GM06990 (cell line): ENCODE measurements around the gene SPSB4.

ENCODE experiments used
- DNase-seq: peaks from one replicate; pipeline ENCODE4 v3.0.0-alpha.2; 2011; ENCODE audit not compliant: insufficient read length; ENCODE audit errors: extremely low read depth
- H3K27me3 ChIP-seq: replicated peaks from 2 replicates; pipeline ENCODE4 v1.6.0; 2011; ENCODE audit warnings: low read length; ENCODE audit not compliant: control insufficient read depth, insufficient read depth
- H3K36me3 ChIP-seq: 2 replicates; pipeline ENCODE4 v1.5.1; 2011; ENCODE audit warnings: low read length; ENCODE audit not compliant: control insufficient read depth, insufficient read depth
- H3K4me3 ChIP-seq: replicated peaks from 2 replicates; pipeline ENCODE4 v1.5.1; 2011; ENCODE audit warnings: low read depth, mild to moderate bottlenecking, control low read depth, low read length
- TF ChIP-seq, protein P1 (sequence below): IDR thresholded peaks from 2 replicates; pipeline ENCODE4 v1.5.1; 2011; ENCODE audit warnings: low read length, control low read depth, mild to moderate bottlenecking, inconsistent platforms; ENCODE audit not compliant: insufficient read depth, poor library complexity, severe bottlenecking

The SPSB4 gene

DNA sequence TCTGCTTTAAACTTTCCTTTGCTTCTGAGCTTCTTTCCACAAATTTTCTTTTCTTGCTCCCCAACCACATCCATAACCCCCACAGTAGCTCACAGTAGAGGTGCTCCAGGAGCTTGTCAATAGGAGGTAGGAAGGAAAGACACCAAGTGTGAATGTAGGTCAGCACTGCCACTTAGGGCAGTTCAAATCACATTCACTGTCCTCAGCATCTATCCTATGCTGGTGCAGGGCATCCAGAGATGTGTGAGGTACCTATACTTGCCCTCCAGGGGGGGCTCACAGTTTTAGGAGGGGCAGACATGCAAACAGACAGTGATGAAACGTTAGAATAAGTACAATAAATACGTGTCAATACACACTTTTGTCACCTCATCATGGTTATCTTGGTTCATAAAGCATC lies 1.5 kb upstream of the SPSB4 start:
- DNase-seq = no peak
- H3K4me3 ChIP-seq = no peak overlapping the region
- no peaks in the 10 kb centered on the region for H3K36me3 ChIP-seq
- peaks cover 3% of the 10 kb centered on the region for H3K27me3 ChIP-seq
- TF ChIP-seq, protein P1, sequence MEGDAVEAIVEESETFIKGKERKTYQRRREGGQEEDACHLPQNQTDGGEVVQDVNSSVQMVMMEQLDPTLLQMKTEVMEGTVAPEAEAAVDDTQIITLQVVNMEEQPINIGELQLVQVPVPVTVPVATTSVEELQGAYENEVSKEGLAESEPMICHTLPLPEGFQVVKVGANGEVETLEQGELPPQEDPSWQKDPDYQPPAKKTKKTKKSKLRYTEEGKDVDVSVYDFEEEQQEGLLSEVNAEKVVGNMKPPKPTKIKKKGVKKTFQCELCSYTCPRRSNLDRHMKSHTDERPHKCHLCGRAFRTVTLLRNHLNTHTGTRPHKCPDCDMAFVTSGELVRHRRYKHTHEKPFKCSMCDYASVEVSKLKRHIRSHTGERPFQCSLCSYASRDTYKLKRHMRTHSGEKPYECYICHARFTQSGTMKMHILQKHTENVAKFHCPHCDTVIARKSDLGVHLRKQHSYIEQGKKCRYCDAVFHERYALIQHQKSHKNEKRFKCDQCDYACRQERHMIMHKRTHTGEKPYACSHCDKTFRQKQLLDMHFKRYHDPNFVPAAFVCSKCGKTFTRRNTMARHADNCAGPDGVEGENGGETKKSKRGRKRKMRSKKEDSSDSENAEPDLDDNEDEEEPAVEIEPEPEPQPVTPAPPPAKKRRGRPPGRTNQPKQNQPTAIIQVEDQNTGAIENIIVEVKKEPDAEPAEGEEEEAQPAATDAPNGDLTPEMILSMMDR = no peak

DNA sequence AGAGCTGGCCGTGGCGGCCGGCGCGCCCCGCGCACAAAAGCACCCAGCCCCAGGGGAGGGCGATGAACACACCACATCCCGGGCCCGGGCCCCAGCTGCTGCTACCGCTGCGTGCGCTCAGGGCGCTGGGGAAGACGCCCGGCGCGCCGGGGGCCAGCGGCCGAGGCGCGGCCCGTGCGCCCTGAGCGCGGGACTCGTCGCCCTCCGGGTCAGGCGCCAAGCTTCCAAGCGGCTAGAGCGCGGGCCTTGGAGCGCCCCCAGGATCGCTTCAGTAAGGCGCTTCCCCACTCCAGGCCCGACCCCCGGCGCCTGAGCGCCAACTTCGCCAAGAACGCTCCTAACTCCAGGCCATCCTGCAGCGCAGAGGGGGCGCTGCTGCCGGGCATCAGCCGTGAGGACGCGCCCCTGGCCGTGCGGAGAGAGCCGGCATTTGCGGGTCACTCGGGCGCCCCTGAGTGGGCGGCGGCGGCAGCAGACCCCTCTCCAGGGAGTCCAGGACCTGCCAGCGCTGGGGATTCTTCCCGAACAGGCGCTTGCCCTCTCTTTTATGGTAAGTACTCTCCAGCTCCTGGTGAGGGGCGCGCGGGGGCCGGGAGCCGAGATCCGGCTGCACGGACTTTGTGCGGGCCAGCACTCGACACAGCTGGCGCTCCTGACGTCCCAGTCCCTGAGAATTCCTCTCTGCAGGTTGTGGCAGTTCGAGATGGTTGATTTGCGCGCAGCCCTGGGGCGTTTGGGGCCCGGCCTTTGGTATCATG lies 475 bp downstream of the SPSB4 start:
- peak; percentile 30 for DNase-seq
- TF ChIP-seq, protein P1 = no peak
- Histone ChIP-seq H3K27me3 (peaks cover 5% of the 10 kb centered on the region), H3K4me3 (no peak overlapping the region), H3K36me3 (no peaks in the 10 kb centered on the region)

DNA sequence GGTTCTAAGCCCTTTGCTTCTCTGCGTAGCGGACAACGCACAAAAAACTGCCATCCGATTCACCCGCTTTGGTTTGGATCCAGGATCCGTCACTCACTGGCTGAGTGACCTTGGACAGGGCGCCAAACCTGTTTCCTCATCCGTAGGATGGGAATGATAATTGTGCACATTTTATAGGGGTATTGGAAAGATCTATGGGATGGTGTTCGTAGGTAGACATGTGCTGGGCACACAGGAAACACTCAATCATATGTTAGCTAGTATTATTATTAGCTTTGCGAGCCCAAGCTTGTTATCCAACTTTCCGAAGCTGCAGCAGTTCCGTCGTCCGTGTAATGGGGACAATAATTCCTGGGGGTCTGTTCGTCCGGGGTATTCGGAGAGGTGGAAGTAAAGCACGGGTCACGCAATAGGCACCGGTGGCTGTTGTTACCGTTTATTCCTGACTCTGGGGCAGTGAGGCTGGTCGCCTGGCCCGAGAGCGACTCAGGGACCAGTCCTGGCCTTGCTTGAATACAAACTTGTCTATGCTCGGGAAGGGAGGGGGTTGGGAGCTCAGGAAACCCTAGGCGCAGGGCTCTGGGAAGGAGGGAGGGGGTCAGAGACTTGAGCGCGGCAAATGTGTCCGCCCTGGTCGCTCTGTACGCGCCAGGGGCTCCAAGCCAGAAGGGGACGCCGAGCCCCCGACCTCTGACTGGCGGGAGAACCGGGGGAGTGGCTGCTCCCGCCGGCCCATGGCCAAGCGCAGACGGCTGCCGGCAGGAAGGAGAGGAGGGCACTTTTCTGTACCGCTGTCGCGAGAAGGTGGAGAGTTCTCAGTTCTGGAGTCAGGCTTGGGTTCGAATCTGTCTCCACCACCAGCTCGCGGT lies 1.3 kb downstream of the SPSB4 start:
- no peak for DNase-seq
- Histone ChIP-seq H3K27me3 (peaks cover 5% of the 10 kb centered on the region), H3K36me3 (no peaks in the 10 kb centered on the region), H3K4me3 (no peak overlapping the region)
- TF ChIP-seq, protein P1 = no peak

DNA sequence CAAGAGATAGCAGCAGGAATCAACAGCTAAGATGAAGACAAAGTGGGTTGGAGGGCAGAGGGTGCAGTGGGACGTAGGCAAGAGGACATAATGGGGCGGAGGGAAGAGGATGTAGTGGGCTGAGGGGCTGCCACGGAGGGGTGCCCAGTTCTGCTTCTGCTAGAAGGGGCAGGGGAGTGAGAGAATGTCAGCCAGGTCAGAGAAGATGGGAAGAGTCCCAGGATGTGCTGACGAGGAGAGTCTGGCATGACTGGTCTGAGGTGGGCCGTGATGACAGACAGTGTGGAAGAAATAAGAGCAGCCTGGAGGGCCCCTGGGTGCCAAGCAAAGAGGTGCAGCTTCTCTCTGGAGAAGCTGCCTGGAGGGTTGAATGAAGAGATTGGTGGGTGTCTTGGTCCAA lies 4.0 kb downstream of the SPSB4 start:
- no peak overlapping the region for H3K4me3 ChIP-seq
- no peak for DNase-seq
- TF ChIP-seq, protein P1 = no peak
- no peaks in the 10 kb centered on the region for H3K36me3 ChIP-seq
- peaks cover 4% of the 10 kb centered on the region for H3K27me3 ChIP-seq

DNA sequence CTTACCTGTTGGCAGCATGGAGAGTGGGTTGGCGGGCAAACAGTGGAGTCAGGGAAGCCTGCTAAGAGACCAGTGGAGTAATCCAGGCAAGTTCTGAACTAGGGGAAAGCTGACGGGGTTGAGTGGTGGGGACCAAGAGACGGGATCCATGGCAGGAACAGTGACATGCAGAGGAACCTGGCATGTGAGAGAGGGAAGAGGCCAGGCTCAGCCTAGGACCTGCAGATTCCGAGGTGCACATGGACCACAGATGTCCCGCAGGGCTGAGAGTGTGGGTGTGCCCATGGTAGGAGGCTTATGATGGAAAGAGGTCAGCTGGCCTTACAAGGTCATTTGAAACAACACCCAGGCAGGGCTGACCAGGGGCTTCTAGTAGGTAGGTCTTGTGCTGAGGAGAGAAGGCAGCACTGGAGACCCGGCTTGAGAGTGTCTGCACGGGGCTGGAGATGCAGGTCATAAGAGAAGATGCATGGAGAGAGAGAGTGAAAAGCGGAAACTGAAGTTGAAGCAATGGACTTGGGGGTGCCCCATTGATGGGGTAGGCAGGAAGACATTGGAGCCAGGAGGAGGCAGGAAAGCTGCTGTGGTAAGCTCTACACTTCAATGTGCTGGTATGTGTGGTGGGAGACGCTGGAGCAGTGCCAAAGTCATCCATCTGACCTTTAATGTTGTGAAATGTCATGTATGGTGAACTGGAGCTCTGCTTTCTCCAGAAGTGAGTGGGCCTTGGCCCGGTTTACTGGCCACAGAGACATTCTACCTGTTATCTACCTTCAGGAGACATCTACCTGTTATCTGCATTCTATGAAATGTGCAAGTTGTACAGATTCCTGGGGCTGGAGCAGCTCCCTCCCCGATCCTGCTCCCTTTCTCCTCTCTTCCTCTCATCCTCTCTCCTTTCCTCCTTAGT lies 4.6 kb downstream of the SPSB4 start:
- no peak for DNase-seq
- TF ChIP-seq, protein P1 = no peak
- Histone ChIP-seq H3K4me3 (no peak overlapping the region), H3K36me3 (no peaks in the 10 kb centered on the region), H3K27me3 (peaks cover 2% of the 10 kb centered on the region)
